Renal cortex interstitium (tissue), 15 donors: ENCODE data around the gene AMMECR1. TPM values are rescaled to one million over a fixed set of nuclear protein-coding genes. Genes with fewer than 3 reads are reported as not detected.
A peak's percentile ranks its signal among the peaks of the same experiment; 100 is the strongest.
"Not testable (repeated sequence)": the region's sequence is repeated elsewhere in the genome, so short reads cannot be mapped to it uniquely, and the experiment has no call there.

Experiments
- DNase-seq, 11 donors: peaks; one replicate each; pipeline ENCODE4 v3.0.0-alpha.2; 2013; ENCODE audit warnings: low read depth in 9 of 11, low spot score in 4 of 11; ENCODE audit errors: extremely low read depth in 1 of 11
- long read RNA-seq, 16 experiments: transcript quantifications; one replicate each; lab custom pipeline, GENCODE V29; 2026
- polyA plus RNA-seq, 3 donors: library from polyadenylated mRNA; unstranded; fragments of 120-200 nt; gene quantifications; one replicate each; pipeline ENCODE4 v1.2.1, GENCODE V29; 2013; ENCODE audit not compliant: insufficient read length in 3 of 3

Gene AMMECR1
- polyA plus RNA-seq, result 10 to 100 TPM; 17.1 to 20.6 (median 19.2) TPM
- long read RNA-seq, donor 1, full-length matches to known transcripts, result 3 of 3 reads
- long read RNA-seq, donor 1, partial matches to known transcripts, result 0 of 3 reads
- long read RNA-seq, donor 1, other reads (novel, unspliced or antisense), result 0 of 3 reads
- long read RNA-seq, donor 2, full-length matches to known transcripts, result 4 of 4 reads
- long read RNA-seq, donor 2, partial matches to known transcripts, result 0 of 4 reads
- long read RNA-seq, donor 2, other reads (novel, unspliced or antisense), result 0 of 4 reads
- long read RNA-seq, donor 3, full-length matches to known transcripts, result 6 of 6 reads
- long read RNA-seq, donor 3, partial matches to known transcripts, result 0 of 6 reads
- long read RNA-seq, donor 3, other reads (novel, unspliced or antisense), result 0 of 6 reads
- long read RNA-seq, donor 4, full-length matches to known transcripts, result 4 of 4 reads
- long read RNA-seq, donor 4, partial matches to known transcripts, result 0 of 4 reads
- long read RNA-seq, donor 4, other reads (novel, unspliced or antisense), result 0 of 4 reads
- long read RNA-seq, donor 5, full-length matches to known transcripts, result 14 of 19 reads
- long read RNA-seq, donor 5, partial matches to known transcripts, result 5 of 19 reads
- long read RNA-seq, donor 5, other reads (novel, unspliced or antisense), result 0 of 19 reads
- long read RNA-seq, donor 6, full-length matches to known transcripts, result 4 of 4 reads
- long read RNA-seq, donor 6, partial matches to known transcripts, result 0 of 4 reads
- long read RNA-seq, donor 6, other reads (novel, unspliced or antisense), result 0 of 4 reads
- long read RNA-seq, donor 7, full-length matches to known transcripts, result 3 of 3 reads
- long read RNA-seq, donor 7, partial matches to known transcripts, result 0 of 3 reads
- long read RNA-seq, donor 7, other reads (novel, unspliced or antisense), result 0 of 3 reads
- long read RNA-seq, donor 8, full-length matches to known transcripts, result 4 of 4 reads
- long read RNA-seq, donor 8, partial matches to known transcripts, result 0 of 4 reads
- long read RNA-seq, donor 8, other reads (novel, unspliced or antisense), result 0 of 4 reads
- long read RNA-seq, donor 9, full-length matches to known transcripts, result 1 of 1 reads
- long read RNA-seq, donor 9, partial matches to known transcripts, result 0 of 1 reads
- long read RNA-seq, donor 9, other reads (novel, unspliced or antisense), result 0 of 1 reads
- long read RNA-seq, donor 10, full-length matches to known transcripts, result 2 of 2 reads
- long read RNA-seq, donor 10, partial matches to known transcripts, result 0 of 2 reads
- long read RNA-seq, donor 10, other reads (novel, unspliced or antisense), result 0 of 2 reads
- long read RNA-seq, donor 11, full-length matches to known transcripts, result 3 of 3 reads
- long read RNA-seq, donor 11, partial matches to known transcripts, result 0 of 3 reads
- long read RNA-seq, donor 11, other reads (novel, unspliced or antisense), result 0 of 3 reads
- long read RNA-seq, donor 12, full-length matches to known transcripts, result 1 of 1 reads
- long read RNA-seq, donor 12, partial matches to known transcripts, result 0 of 1 reads
- long read RNA-seq, donor 12, other reads (novel, unspliced or antisense), result 0 of 1 reads
- long read RNA-seq, donor 13, full-length matches to known transcripts, result 11 of 11 reads
- long read RNA-seq, donor 13, partial matches to known transcripts, result 0 of 11 reads
- long read RNA-seq, donor 13, other reads (novel, unspliced or antisense), result 0 of 11 reads
- long read RNA-seq, donor 14, full-length matches to known transcripts, result 2 of 2 reads
- long read RNA-seq, donor 14, partial matches to known transcripts, result 0 of 2 reads
- long read RNA-seq, donor 14, other reads (novel, unspliced or antisense), result 0 of 2 reads
- long read RNA-seq, donor 15, full-length matches to known transcripts, result 3 of 3 reads
- long read RNA-seq, donor 15, partial matches to known transcripts, result 0 of 3 reads
- long read RNA-seq, donor 15, other reads (novel, unspliced or antisense), result 0 of 3 reads
- long read RNA-seq, donor 16, full-length matches to known transcripts, result 10 of 10 reads
- long read RNA-seq, donor 16, partial matches to known transcripts, result 0 of 10 reads
- long read RNA-seq, donor 16, other reads (novel, unspliced or antisense), result 0 of 10 reads

DNA sequence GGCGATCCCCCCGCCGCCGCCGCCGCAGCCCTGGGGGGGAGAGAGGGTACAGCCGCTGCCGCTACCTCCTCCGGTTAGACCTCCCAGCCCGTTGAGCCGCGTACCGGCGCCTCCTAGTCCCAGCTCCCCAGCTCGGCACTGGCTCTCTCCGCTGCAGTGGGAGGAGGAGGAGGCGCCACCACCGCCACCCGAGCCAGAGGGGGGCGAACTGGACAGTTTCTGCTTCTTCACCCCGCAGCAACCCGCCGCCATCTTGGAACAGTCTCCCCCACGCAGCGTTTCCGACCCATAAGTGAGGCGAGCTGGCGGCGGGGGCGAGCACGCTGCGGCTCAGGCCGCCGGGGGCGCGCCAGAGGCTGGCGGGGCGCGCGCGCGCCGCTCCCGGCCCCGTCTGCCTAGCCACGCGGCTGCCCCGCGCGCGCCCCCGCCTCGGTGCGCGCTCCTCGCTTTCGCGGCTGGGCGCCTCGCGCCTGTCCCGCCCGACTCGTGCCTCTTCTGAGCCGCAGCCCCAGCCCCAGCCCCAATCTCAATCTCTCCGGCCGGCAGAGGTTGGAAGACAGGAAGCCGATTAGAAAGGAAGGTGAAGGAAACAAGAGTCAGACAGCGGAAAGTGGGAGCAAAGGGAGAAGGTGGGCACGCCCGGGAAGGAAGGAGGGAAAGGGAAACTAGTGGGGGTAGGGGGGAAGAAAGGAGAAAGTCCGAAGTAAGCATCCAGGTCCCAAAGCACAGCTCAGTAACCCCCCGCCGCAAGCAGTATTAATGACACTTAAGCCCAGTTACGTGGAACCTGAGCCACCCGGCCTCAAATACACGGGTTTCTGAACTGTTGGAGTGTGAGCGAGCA lies at the start of gene AMMECR1:
AMMECR1 (minus strand) TSS at position 266 of the 844 bp plus-strand sequence; CDS start at position 252, 14 bp downstream.
- peak; percentile 49 to 75 (median 67) for DNase-seq

DNA sequence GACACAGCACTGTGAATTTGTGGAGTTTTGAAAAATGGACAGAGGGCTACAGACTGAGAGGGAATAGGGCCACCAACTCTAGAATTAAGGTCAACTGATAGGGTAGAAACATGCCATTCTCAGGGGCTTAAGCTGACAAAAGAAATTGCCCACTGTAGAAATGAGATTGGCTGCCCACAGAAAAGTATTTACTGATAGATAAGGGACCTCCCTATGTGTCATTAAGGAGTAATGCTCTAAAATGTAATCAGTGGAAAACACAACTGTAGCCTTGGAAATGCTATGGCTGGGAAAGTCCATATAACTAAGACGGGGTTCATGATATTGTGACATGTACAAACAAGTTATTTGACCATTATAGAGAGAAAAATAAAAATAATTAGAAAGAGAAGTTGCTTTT lies 45.4 kb upstream of the AMMECR1 start:
- DNase-seq, result no peak

DNA sequence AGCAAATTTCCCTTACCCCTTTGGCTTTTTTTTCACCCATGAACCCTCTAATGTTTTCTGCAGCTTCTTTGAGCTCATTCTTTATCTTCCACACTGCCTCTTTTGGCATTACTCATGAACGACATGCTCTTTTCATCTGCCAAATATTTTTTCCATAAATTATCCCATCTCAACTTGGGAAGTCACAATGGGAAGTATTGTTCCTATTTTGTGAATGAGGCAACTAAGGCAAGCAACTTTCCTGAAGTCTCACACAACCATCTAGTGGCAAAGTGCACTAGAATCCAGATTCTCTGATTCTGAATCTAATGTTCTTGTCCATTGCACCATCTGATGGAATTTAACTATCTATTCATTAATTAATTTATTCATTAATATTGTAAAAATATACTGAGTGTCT lies 41.4 kb upstream of the AMMECR1 start:
- DNase-seq, result no peak

DNA sequence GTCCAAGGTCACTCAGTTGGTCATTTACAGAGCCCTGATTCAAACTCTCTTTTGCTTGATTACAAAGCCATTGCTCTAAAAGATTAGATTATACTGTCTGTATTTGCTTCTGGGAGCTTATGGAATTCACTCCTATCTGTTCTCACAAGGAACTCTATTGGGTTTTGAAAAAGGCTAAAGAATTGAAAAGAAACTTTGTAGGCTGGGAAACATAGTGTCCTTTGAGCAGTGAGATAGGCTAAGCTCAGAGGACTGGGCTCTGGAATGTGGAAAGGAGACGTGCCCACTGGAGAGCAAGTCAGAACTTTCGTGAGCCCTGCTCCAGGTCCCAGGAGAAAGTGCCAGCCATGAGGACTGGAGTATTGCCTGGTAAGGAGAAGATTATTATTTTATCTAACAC lies 40.7 kb upstream of the AMMECR1 start, which contains the start of gene RTL9:
RTL9 (plus strand) TSS at position 301 of the 400 bp plus-strand sequence. CDS start 91,770 bp downstream, outside the sequence.
- DNase-seq, result no peak

DNA sequence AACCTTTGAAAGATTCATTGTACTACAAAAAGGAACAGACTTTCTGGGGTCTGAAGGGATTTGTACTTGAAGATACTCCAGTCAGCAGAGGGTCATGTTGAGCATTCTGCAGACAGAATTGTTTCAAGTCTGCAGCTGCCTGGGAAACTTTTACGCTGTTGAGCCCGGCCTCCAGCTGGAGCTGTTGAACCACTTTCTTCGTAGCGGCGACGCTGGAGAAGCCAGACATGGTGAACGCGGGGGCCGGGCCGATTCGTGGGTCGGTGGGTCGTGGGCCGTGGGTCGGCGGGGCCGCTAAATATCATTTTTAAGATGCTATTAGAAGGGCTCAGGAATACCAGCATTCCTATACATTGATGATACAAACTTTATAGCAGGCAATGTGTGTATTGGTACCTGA lies 28.8 kb upstream of the AMMECR1 start:
- peak in 1 of 11 donors; percentile 2 for DNase-seq

DNA sequence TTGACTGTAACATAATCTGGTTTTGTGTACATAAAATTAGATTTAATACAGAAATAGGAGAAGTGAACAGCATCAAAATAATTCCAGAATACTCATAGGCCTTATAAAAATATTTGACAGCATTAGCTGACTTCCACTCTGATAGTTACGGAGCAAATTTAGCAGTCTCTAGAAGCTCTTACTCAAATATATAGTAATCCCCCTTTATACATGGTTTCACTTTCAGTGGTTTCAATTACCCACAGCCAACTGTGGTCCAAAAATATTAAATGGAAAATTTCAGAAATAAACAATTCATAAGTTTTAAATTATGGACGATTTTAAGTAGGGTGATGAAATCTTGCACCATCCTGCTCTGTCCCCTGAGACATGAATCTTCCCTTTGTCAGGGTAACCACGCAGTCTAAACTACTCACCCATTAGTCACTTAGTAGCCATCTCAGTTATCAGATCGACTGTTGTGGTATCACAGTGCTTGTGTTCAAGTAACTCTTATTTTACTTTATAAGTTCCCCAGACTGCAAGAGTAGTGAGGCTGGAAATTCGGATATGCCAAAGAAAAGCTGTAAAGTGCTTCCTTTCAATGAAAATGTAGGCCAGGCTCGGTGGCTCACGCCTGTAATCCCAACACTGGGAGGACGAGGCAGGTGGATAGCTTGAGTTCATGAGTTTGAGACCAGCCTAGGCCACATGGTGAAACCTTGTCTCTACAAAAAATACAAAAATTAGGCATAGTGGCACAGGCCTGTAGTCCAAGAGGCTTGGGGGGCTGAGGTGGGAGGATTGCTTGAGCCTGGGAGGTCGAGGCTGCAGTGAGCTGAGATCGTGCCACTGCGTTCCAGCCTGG lies 23.5 kb upstream of the AMMECR1 start:
- DNase-seq, result no peak

DNA sequence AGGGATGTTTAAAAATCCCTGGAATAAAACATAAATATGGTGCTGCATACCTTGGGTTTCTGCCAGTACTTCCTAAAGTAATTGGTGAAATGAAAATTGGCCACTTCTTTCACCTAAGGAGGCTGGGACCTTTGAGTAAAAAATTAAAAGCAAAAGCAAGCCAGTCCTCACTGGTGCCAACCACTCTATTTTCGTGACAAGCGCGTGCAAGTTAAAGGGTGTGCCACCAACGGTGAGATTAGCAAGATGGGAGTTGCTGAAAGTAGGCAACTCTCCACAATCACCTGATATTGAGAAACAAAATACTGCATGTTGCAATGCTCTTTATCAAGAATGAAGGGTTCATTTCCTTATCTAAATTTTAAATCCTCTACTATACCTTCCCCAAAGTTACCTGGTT lies 21.1 kb upstream of the AMMECR1 start:
- no peak for DNase-seq

DNA sequence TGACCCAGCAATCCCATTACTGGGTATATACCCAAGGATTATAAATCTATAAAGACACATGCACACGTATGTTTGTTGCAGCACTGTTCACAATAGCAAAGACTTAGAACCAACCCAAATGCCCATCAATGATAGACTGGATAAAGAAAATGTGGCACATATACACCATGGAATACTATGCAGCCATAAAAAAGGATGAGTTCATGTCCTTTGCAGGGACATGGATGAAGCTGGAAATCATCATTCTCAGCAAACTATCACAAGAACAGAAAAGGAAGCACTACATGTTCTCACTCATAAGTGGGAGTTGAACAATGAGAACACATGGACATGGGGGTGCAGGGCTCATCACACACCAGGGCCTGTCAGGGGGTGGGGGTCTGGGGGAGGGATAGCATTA lies 15.6 kb upstream of the AMMECR1 start:
- DNase-seq, result not testable (repeated sequence)

DNA sequence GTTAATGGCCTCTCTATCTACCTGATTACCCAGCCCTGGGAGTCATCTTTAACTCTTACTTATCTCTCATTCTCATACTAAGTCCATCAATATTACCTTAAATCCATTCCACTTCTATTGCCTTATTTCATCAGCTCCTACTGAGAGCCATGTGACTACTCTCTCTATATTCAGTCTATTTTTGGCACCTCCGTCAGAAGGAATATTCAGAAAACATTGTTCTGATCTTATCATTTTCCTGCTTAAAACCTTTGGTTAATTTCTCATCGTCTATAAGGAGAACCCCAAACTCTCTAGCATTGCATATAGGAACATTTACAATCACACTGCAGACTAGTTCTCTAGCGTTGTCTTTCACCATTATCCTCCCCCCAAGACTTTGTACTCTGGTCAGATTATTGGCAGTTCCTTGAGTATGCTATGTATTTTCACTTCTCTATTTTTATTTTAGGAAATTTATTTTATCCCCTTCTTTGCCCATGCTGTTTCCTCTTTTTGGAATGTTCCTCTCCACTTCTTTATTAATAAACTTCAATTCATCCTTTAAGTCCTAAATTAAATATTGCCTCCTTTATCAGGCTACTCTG lies 13.7 kb upstream of the AMMECR1 start:
- DNase-seq, result no peak

DNA sequence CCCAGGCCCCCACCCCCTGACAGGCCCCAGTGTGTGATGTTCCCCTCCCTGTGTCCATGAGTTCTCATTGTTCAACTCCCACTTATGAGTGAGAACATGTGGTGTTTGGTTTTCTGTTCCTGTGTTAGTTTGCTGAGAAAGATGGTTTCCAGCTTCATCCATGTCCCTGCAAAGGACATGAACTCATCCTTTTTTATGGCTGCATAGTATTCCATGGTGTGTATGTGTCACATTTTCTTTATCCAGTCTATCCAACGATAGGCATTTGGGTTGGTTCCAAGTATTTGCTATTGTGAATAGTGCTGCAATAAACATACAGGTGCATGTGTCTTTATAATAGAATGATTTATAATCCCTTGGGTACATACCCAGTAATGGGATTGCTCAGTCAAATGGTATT lies 10.7 kb upstream of the AMMECR1 start:
- DNase-seq, result not testable (repeated sequence)

DNA sequence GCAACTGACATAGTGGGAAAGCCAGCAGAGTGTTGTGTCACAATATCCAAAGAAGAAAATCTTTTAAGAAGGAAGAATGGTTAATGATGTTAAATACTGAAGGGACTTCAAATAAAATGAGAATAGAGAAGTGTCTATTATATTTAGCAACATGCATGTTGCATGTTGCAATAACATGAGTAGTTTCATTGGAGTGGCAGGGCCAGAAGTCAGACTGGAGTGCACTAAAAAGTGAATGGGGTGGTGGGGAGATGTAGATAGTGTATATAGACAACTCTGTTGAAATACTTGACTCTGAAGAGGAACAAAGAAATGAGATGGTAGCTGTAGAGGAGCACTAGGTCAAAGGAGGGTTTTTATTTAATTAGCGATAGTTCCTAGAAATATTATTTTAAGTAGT lies 9.5 kb upstream of the AMMECR1 start:
- no peak for DNase-seq

DNA sequence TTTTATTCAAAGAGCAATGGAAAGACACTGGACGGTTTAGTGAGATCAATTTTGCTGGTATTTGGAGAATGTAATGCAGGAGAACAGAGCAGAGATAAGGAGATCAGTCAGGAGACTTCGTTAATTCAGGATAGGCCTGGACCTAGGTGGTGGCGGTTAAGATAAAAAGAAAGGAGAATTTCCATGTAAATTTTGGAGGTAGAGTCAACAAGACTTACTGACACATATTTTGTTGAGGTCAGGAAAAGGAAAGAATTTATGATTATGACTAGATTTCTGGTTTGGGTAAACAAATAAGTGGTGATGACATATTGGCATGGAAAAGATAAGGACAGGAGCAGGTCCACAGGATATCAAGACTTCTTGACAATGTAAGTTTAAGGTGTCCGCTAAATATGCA lies 8.8 kb upstream of the AMMECR1 start:
- no peak for DNase-seq

DNA sequence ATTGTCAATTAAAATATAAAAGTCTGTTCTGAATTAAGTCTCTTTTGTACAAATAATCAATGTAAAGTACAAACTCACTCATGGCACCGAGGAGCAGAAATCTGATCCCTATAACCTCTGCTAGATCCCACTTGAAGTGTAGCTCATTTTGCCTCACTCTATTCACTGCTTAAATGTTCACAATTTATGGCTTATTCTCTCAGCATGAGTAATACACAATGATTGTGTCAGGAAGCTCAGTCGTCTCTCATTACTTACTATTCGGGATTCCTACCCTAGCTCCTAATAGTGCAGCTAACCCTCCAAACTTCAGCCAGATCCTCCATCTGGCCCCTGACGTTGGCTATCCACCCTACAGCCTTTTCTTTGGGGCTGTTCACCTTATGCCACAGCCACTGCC lies 4.7 kb upstream of the AMMECR1 start:
- no peak for DNase-seq

DNA sequence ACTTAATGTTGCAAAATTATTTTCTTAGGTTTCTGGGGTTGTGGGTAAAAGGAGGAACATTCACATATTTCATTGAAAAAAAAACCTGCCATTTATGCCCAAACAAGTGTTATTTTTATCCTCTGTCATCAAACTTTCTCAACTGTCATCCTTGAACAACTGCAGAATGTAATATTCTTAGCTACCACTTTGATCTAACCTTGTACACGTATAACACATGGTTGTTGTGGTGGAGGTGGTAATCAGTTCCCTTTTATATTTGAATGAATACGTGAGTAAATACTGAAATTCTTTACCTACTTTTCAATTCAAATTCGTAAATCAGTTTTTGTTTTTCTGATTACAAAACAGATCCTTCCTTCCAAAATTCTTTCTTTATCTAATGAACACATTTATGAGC lies 3.8 kb upstream of the AMMECR1 start:
- DNase-seq, result no peak

DNA sequence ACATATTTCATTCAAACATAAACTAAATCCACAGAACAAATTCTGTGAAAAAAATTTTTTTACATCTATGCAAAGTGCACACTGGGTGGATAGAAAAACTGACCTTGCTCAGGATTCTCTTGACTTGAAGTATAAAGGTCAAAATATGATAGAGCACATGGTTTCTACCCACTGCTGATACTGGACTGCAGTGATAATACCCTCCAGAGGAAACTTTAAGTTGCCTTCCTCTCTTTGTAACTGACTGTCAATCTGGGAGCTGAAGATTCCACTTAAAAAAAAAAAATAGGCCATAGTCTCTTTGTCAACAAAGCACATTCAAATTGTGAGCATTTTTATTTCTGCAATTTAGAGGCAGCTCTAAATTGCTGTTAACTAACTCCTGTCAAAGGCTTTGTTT lies 3.2 kb upstream of the AMMECR1 start:
- no peak for DNase-seq
